IMR-90 (cell line): Measurements from ENCODE around the gene GPR135. TPM values are rescaled to one million over a fixed set of nuclear protein-coding genes. Genes with fewer than 3 reads are reported as not detected.

Source experiments
- polyA plus RNA-seq, 3 experiments: library from polyadenylated mRNA; depleted of rRNA; stranded (reverse); fragments of >200 nt; gene quantifications; 2 replicates each; pipeline ENCODE4 v1.2.3, GENCODE V29; 2012; ENCODE audit warnings: low replicate concordance in 1 of 3
- total RNA-seq: library from RNA; depleted of rRNA; stranded (reverse); fragments of >200 nt; gene quantifications from 2 replicates; pipeline ENCODE4 v1.2.3, GENCODE V29; 2012; rRNA removed

GPR135 gene
- total and polyA plus RNA-seq, 2 of the 4 experiments (the other 2 are of a cell fraction): 1.3 to 2.4 TPM

Other genes with a start within 250 kb of the GPR135 start
- 40.9 and 54.7 TPM in 2 replicates for gene L3HYPDH, start 19.0 kb upstream of the GPR135 start, total RNA-seq
- 45.3 and 49.1 TPM in 2 replicates for gene L3HYPDH, start 19.0 kb upstream of the GPR135 start, polyA plus RNA-seq (2012; rRNA removed)
- 62.2 and 124 TPM in 2 replicates for gene JKAMP, start 19.1 kb upstream of the GPR135 start, total RNA-seq
- gene JKAMP, start 19.1 kb upstream of the GPR135 start, polyA plus RNA-seq (2012; rRNA removed): 90.1 and 101 TPM in 2 replicates
- gene CCDC175, start 111.4 kb upstream of the GPR135 start, total RNA-seq: not detected in 2 replicates
- not detected in 2 replicates for gene CCDC175, start 111.4 kb upstream of the GPR135 start, polyA plus RNA-seq (2012; rRNA removed)